ENCODE measurements around the gene MLF2. TPM values are rescaled to one million over a fixed set of nuclear protein-coding genes. Genes with fewer than 3 reads are reported as not detected.

The MLF2 gene
- total and polyA plus RNA-seq, 2 of the 13 experiments (the other 11 are each of a cell fraction or from before 2014, with no cell fraction given), result 88.1 to 167 TPM

DNA sequence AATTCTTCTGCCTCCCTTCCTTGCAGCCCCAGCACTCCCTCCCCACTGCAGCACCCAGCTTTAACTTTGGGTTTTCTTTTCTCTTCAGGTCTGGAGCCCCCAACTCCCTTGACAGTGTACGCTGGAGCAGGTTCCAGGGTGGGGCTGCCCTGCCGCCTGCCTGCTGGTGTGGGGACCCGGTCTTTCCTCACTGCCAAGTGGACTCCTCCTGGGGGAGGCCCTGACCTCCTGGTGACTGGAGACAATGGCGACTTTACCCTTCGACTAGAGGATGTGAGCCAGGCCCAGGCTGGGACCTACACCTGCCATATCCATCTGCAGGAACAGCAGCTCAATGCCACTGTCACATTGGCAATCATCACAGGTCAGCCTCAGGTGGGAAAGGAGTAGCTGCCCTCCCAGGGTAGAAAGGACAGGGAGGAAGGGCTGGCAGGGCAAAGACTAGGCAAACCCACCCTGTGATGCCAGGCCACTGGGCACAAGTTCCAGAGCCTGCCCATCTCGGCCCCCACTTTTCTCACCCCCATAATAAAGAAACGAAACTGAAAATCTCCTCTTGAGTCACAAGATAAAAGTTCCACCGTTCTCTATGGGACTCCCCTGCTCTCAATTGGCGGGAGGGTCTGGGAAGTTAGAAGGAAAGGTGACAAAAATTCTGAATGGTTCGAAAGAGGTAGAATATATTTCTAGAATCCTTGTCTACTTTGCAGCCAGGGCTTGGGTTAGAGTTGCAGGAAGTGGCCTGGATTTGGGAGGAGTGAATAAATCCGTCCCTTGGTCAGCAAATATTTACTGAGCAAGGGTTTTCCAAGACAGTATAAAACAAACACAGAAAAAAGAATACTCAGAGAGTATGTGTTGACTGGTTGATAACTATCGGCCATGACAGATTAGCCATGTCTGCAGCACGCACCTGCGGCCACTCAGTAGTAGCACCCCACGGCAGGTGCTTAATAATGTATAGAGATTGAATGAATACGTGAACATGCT, 22.5 kb upstream of the MLF2 start (continued):
- peak; percentile 55 for TF ChIP-seq HNF1A (IDR thresholded peaks at IDR 0.05; ENCODE audit: low read depth)
- TF ChIP-seq HNF1A (CRISPR knock-in tag; IDR thresholded peaks at IDR 0.05; ENCODE audit: borderline replicate concordance), result peak; percentile 24; the same call in 1 of the 2 replicates
- TF ChIP-seq ATF7-NPFF (CRISPR knock-in tag; IDR thresholded peaks at IDR 0.05; ENCODE audit: low read depth), result no peak
- no peak for TF ChIP-seq GTF2F1 (IDR thresholded peaks at IDR 0.05; ENCODE audit: low read length)
- TF ChIP-seq ONECUT2 (CRISPR knock-in tag; IDR thresholded peaks at IDR 0.05), result no peak
- TF ChIP-seq, protein P1, sequence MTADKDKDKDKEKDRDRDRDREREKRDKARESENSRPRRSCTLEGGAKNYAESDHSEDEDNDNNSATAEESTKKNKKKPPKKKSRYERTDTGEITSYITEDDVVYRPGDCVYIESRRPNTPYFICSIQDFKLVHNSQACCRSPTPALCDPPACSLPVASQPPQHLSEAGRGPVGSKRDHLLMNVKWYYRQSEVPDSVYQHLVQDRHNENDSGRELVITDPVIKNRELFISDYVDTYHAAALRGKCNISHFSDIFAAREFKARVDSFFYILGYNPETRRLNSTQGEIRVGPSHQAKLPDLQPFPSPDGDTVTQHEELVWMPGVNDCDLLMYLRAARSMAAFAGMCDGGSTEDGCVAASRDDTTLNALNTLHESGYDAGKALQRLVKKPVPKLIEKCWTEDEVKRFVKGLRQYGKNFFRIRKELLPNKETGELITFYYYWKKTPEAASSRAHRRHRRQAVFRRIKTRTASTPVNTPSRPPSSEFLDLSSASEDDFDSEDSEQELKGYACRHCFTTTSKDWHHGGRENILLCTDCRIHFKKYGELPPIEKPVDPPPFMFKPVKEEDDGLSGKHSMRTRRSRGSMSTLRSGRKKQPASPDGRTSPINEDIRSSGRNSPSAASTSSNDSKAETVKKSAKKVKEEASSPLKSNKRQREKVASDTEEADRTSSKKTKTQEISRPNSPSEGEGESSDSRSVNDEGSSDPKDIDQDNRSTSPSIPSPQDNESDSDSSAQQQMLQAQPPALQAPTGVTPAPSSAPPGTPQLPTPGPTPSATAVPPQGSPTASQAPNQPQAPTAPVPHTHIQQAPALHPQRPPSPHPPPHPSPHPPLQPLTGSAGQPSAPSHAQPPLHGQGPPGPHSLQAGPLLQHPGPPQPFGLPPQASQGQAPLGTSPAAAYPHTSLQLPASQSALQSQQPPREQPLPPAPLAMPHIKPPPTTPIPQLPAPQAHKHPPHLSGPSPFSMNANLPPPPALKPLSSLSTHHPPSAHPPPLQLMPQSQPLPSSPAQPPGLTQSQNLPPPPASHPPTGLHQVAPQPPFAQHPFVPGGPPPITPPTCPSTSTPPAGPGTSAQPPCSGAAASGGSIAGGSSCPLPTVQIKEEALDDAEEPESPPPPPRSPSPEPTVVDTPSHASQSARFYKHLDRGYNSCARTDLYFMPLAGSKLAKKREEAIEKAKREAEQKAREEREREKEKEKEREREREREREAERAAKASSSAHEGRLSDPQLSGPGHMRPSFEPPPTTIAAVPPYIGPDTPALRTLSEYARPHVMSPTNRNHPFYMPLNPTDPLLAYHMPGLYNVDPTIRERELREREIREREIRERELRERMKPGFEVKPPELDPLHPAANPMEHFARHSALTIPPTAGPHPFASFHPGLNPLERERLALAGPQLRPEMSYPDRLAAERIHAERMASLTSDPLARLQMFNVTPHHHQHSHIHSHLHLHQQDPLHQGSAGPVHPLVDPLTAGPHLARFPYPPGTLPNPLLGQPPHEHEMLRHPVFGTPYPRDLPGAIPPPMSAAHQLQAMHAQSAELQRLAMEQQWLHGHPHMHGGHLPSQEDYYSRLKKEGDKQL (CRISPR knock-in tag; IDR thresholded peaks at IDR 0.05; ENCODE audit: low read depth), result peak; percentile 80; the same call in 1 of the 2 replicates
- TF ChIP-seq HMG20B (CRISPR knock-in tag; conservative IDR thresholded peaks at IDR 0.05), result peak; percentile 57; the same call in 1 of the 2 replicates
- no peak for TF ChIP-seq CHCHD3 (CRISPR knock-in tag; IDR thresholded peaks at IDR 0.05)
- no peak for TF ChIP-seq DNMT3B (CRISPR knock-in tag; conservative IDR thresholded peaks at IDR 0.05)
- peak; percentile 40; the same call in 1 of the 2 replicates for TF ChIP-seq FOSL2 (CRISPR knock-in tag; IDR thresholded peaks at IDR 0.05)
- TF ChIP-seq, protein P2, sequence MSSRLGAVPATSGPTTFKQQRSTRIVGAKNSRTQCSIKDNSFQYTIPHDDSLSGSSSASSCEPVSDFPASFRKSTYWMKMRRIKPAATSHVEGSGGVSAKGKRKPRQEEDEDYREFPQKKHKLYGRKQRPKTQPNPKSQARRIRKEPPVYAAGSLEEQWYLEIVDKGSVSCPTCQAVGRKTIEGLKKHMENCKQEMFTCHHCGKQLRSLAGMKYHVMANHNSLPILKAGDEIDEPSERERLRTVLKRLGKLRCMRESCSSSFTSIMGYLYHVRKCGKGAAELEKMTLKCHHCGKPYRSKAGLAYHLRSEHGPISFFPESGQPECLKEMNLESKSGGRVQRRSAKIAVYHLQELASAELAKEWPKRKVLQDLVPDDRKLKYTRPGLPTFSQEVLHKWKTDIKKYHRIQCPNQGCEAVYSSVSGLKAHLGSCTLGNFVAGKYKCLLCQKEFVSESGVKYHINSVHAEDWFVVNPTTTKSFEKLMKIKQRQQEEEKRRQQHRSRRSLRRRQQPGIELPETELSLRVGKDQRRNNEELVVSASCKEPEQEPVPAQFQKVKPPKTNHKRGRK (CRISPR knock-in tag; IDR thresholded peaks at IDR 0.05), result no peak
- TF ChIP-seq ZNF468 (CRISPR knock-in tag; IDR thresholded peaks at IDR 0.05), result no peak
- no peak for TF ChIP-seq RBFOX2 (IDR thresholded peaks at IDR 0.05; ENCODE audit: low read depth, low read length)
- peak; percentile 44; the same call in 1 of the 2 replicates for TF ChIP-seq MXD4 (CRISPR knock-in tag; IDR thresholded peaks at IDR 0.05)
- peak; percentile 76; the same call in 1 of the 2 replicates for TF ChIP-seq SIX1 (CRISPR knock-in tag; IDR thresholded peaks at IDR 0.05; ENCODE audit: borderline replicate concordance)
- TF ChIP-seq RFX3 (CRISPR knock-in tag; IDR thresholded peaks at IDR 0.05), result no peak
- no peak for TF ChIP-seq DNMT1 (CRISPR knock-in tag; IDR thresholded peaks at IDR 0.05)
- TF ChIP-seq NCOA2 (CRISPR knock-in tag; IDR thresholded peaks at IDR 0.05), result peak; percentile 87
- no peak for TF ChIP-seq ZBTB1 (CRISPR knock-in tag; IDR thresholded peaks at IDR 0.05; ENCODE audit: borderline replicate concordance)
